ENCODE results near the gene PTH. TPM values are rescaled to one million over a fixed set of nuclear protein-coding genes. Genes with fewer than 3 reads are reported as not detected.

The PTH gene
- total RNA-seq, 1 experiment from 2014 or later = not detected

GRCh38 chr11:13468750-13469149 is 27.0 kb downstream of the PTH start:
- DNase-seq (ENCODE audit: low spot score) (no peak), ATAC-seq (no peak)
- Mint-ChIP-seq H3K27ac (no peak overlapping the region), H3K4me3 (no peak overlapping the region), H3K9me3 (0 out of 2 replicates have a peak, but pooled peaks cover 6% of the 10 kb centered on the region), H3K4me1 (peaks cover 30% of the 10 kb centered on the region), H3K36me3 (no peaks in the 10 kb centered on the region), H3K27me3 (ENCODE audit: low read depth) (no peaks in the 10 kb centered on the region; the same call in none of the 2 replicates)
- CTCF ChIA-PET = no interaction called here
- POLR2A ChIA-PET = no interaction called here
- TF ChIP-seq CREB1 (CRISPR knock-in tag; IDR thresholded peaks at IDR 0.05) = no peak
- no peak for TF ChIP-seq ATF1 (CRISPR knock-in tag; IDR thresholded peaks at IDR 0.05)
- TF ChIP-seq, protein P1, sequence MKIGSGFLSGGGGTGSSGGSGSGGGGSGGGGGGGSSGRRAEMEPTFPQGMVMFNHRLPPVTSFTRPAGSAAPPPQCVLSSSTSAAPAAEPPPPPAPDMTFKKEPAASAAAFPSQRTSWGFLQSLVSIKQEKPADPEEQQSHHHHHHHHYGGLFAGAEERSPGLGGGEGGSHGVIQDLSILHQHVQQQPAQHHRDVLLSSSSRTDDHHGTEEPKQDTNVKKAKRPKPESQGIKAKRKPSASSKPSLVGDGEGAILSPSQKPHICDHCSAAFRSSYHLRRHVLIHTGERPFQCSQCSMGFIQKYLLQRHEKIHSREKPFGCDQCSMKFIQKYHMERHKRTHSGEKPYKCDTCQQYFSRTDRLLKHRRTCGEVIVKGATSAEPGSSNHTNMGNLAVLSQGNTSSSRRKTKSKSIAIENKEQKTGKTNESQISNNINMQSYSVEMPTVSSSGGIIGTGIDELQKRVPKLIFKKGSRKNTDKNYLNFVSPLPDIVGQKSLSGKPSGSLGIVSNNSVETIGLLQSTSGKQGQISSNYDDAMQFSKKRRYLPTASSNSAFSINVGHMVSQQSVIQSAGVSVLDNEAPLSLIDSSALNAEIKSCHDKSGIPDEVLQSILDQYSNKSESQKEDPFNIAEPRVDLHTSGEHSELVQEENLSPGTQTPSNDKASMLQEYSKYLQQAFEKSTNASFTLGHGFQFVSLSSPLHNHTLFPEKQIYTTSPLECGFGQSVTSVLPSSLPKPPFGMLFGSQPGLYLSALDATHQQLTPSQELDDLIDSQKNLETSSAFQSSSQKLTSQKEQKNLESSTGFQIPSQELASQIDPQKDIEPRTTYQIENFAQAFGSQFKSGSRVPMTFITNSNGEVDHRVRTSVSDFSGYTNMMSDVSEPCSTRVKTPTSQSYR (CRISPR knock-in tag; IDR thresholded peaks at IDR 0.05) = no peak
- TF ChIP-seq ZNF317 (CRISPR knock-in tag; IDR thresholded peaks at IDR 0.05; ENCODE audit: borderline replicate concordance, low read depth) = no peak
- no peak for TF ChIP-seq SOX15 (CRISPR knock-in tag; IDR thresholded peaks at IDR 0.05)
- TF ChIP-seq ZNF671 (CRISPR knock-in tag; IDR thresholded peaks at IDR 0.05) = no peak
- no peak for TF ChIP-seq GTF2I (CRISPR knock-in tag; conservative IDR thresholded peaks at IDR 0.05)
- TF ChIP-seq GABPB1 (CRISPR knock-in tag; IDR thresholded peaks at IDR 0.05) = no peak
- no peak for TF ChIP-seq ELF4 (CRISPR knock-in tag; IDR thresholded peaks at IDR 0.05; ENCODE audit: low read depth)
- no peak for TF ChIP-seq TEAD4 (CRISPR knock-in tag; IDR thresholded peaks at IDR 0.05)
- TF ChIP-seq ZNF396 (CRISPR knock-in tag; IDR thresholded peaks at IDR 0.05; ENCODE audit: borderline replicate concordance) = no peak
- no peak for TF ChIP-seq HMGA2 (CRISPR knock-in tag; IDR thresholded peaks at IDR 0.05)
- TF ChIP-seq, protein P2, sequence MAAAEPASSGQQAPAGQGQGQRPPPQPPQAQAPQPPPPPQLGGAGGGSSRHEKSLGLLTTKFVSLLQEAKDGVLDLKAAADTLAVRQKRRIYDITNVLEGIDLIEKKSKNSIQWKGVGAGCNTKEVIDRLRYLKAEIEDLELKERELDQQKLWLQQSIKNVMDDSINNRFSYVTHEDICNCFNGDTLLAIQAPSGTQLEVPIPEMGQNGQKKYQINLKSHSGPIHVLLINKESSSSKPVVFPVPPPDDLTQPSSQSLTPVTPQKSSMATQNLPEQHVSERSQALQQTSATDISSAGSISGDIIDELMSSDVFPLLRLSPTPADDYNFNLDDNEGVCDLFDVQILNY (CRISPR knock-in tag; IDR thresholded peaks at IDR 0.05) = no peak

DNA sequence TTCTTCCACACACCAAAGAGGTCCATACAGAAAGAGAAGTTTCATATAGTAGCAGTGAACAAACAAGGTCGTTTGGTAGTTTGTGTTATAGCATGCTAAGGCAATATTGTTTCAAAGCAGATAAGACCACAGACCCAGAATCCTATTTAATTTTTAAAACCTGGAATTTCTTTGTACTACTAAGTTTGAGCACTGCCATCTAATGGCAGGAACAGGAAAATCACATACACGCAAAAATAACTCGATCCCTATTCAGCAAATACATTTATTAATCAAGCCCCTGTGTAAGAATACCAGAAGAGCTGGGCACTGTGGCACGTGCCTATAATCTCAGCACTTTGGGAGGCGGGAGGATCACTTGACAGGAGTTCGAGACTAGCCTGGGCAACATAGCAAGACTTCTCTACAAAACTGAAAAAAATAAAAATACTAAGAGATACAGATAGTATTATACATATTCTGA is 29.9 kb downstream of the PTH start:
- H3K27ac Mint-ChIP-seq = no peak overlapping the region
- no peak overlapping the region for H3K4me3 Mint-ChIP-seq
- H3K36me3 Mint-ChIP-seq = no peaks in the 10 kb centered on the region
- ATAC-seq = no peak
- H3K4me1 Mint-ChIP-seq = peaks cover 24% of the 10 kb centered on the region
- H3K27me3 Mint-ChIP-seq (ENCODE audit: low read depth) = no peaks in the 10 kb centered on the region; the same call in none of the 2 replicates
- TF ChIP-seq EMX1 (CRISPR knock-in tag; IDR thresholded peaks at IDR 0.05) = no peak
- ChIA-PET CTCF (interaction anchor here (0.7 to 2.4 kb wide), 7 partner anchors 10 to 255 kb away, joined by 3 to 19 read pairs (median 4); no protein-coding TSS in a partner anchor), POLR2A (no interaction called here)
- 0 out of 2 replicates have a peak, but pooled peaks cover 6% of the 10 kb centered on the region for H3K9me3 Mint-ChIP-seq
- no peak for DNase-seq (ENCODE audit: low spot score)

- TF ChIP-seq MAX (CRISPR knock-in tag; IDR thresholded peaks at IDR 0.05) = 0 out of 2 replicates have a peak, but pooled peaks have one; percentile 12
- no peak for TF ChIP-seq ZNF138 (CRISPR knock-in tag; conservative IDR thresholded peaks at IDR 0.05)
- DNase-seq (ENCODE audit: low spot score) (no peak), ATAC-seq (no peak)
- ChIA-PET CTCF (interaction anchor here (1.0 to 1.8 kb wide), 10 partner anchors 8 to 254 kb away, joined by 3 to 9 read pairs (median 4); no protein-coding TSS in a partner anchor), POLR2A (interaction anchor here (1.0 to 2.1 kb wide), 2 partner anchors 110 to 203 kb away, joined by 3 to 5 read pairs; no protein-coding TSS in a partner anchor)
- Mint-ChIP-seq H3K4me3 (peak overlapping the region; percentile 99), H3K9me3 (no peaks in the 10 kb centered on the region), H3K4me1 (peaks cover 24% of the 10 kb centered on the region), H3K27me3 (ENCODE audit: low read depth) (no peaks in the 10 kb centered on the region; the same call in none of the 2 replicates), H3K27ac (no peak overlapping the region), H3K36me3 (no peaks in the 10 kb centered on the region)
Measured at GRCh38 chr11:13463779-13464290, 32.0 kb downstream of the PTH start.
